GM18868 (cell line): Measurements from ENCODE around the gene KLK3.
A peak's percentile ranks its signal among the peaks of the same experiment; 100 is the strongest.
"Not testable (repeated sequence)": the region's sequence is repeated elsewhere in the genome, so short reads cannot be mapped to it uniquely, and the experiment has no call there.

Source experiments
- ATAC-seq: cut with Tn5 transposase; IDR thresholded peaks from one replicate; pipeline ENCODE4 v1.9.1; 2021; ENCODE audit warnings: mild to moderate bottlenecking, moderate library complexity; ENCODE audit not compliant: unreplicated experiment

Gene KLK3

DNA sequence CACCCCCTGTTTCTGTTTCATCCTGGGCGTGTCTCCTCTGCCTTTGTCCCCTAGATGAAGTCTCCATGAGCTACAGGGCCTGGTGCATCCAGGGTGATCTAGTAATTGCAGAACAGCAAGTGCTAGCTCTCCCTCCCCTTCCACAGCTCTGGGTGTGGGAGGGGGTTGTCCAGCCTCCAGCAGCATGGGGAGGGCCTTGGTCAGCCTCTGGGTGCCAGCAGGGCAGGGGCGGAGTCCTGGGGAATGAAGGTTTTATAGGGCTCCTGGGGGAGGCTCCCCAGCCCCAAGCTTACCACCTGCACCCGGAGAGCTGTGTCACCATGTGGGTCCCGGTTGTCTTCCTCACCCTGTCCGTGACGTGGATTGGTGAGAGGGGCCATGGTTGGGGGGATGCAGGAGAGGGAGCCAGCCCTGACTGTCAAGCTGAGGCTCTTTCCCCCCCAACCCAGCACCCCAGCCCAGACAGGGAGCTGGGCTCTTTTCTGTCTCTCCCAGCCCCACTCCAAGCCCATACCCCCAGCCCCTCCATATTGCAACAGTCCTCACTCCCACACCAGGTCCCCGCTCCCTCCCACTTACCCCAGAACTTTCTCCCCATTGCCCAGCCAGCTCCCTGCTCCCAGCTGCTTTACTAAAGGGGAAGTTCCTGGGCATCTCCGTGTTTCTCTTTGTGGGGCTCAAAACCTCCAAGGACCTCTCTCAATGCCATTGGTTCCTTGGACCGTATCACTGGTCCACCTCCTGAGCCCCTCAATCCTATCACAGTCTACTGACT, at the start of gene KLK3:
TSS of gene KLK3 (plus strand) at position 280 of the 775 bp plus-strand sequence. CDS start at position 321, 41 bp downstream.
- no peak for ATAC-seq

DNA sequence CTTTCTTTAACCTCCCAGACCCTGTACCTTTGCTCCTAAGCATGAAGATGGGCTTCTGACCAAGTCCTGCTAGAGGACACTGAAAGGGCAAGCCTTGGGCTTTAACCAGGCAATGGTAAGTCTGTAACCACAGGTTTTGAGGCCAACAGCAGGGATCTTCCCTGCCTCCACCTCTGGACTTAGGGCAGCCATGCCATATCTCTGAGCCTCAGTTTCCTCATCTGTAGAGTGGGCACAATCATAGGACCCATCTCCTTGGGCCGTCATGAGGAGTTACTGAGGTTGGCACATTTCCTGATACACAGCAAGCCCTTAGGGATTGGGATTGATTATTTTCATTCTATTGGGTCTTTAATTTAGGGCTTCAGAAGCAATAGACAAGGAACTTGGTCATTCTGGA, 45.9 kb upstream of the KLK3 start:
- ATAC-seq: no peak

GRCh38 chr19:50811622-50812238, 43.0 kb upstream of the KLK3 start:
- ATAC-seq: not testable (repeated sequence)

- ATAC-seq: no peak
Measured at GRCh38 chr19:50812474-50812873, 42.2 kb upstream of the KLK3 start.

DNA sequence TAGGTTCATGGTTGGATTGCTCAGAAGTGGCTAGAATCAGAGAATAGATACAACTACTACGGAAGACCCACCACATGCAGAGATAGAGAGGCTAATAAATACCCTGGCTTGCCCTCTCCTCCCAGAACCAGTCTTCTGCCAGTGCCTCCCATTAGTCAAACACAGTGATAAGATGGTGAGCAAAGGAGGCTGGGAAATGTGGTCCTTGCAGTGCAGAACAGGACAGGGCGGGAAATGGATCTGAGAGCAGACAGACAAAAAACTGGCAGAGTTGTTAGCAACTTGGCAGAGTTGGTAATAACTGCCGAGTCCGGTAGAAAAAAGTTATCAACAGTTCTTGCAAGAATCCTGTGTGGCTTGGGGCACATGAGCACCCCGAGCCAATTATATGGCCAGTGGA, 39.8 kb upstream of the KLK3 start:
- ATAC-seq: no peak

GRCh38 chr19:50815439-50815838, 39.3 kb upstream of the KLK3 start:
- no peak for ATAC-seq

DNA sequence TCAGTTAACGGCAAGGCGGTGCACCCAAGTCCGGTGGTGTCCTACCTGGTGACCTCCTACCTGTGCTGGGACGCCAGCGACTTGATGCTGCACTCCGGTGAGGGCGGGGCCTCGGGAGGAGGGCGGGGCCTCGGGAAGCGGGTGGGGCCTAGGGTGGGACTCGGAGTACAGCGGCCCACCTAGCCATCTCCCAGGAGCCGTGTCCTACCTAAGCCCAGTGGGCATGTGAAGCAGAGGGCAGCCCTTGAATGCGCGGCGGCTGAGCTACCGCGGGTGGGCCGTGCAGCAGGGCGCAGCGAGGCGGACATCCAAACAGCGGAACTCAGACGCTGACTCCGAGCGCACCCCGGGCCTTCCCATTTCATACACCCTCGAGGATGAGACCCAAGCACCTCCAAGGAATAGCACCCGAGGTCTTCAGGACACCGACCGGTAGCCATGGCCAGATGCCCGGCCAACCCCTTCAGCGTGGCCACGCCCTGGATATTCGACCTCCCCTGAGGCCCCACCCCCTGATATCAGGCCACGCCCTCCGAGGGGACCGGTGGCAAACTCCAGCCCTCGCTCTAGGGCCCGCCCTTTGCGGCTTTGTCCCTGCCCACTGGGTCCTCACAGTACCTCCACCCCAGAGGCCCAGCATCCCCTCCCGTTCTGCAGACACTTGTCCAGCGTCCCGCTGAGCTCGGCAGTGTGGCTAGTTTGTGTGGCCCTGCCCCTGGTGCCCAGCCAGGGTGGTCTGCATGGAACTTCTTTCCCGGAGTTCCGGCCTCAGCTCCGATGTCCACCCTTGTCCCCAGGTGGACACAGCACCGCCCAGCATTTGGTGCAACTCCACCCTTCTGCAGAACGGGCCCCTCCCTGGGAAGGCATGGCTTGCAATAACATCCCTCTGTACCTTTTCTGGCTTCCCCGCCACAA, 36.5 kb upstream of the KLK3 start:
- ATAC-seq: peak; percentile 57

DNA sequence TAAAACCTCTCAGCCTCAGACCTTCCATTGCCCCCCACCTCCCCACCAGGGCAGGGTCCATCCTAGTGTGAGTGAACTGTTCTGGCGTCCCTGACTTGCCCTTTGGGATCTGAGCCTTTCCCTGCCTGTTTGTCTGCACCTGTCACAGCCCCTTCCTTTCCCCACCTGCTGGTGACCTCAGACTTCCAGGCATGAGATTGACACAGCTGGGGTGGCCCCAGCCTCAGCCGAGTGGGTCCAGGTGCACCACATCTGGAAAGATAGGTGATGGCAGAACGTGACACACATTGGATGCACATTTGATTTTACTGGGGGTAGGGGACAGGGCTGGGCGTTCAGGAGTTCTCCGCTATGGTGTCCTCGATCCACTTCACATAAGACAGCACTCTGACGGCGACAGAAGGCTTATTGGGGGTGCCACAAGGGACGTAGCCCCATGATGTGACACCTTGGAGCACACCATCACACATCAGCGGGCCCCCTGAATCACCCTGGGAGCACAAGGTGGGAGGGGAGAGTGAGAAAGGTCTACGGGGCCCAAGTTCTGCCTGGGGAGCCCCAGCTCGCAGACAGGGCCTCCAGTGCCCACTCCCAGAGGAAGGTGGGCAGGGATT, 35.7 kb upstream of the KLK3 start:
- no peak for ATAC-seq

DNA sequence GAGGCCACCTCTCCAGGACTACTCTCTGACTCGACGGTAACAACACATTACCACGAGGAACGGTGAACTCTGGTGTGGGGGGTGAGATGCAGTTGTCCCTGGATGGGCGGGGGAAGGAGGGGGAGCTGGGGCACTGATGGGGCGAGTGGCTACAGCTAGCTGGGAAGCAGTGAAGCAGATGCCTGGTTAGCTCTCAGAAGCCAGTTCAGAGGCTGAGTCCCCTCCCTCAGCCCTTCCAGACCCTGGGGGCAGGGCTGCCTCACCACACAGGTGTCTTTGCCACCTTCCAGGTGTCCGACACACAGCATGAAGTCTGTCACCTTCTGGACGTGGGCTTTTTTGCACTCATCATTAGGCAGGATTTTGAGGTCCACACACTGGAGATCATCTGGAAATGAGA, 35.1 kb upstream of the KLK3 start:
- no peak for ATAC-seq

GRCh38 chr19:50820086-50820485, 34.6 kb upstream of the KLK3 start:
- no peak for ATAC-seq

GRCh38 chr19:50820549-50821247, 34.0 kb upstream of the KLK3 start:
- no peak for ATAC-seq

- no peak for ATAC-seq
Measured at GRCh38 chr19:50821248-50821612, 33.5 kb upstream of the KLK3 start.

- no peak for ATAC-seq
Measured at GRCh38 chr19:50821622-50822021, 33.1 kb upstream of the KLK3 start.

DNA sequence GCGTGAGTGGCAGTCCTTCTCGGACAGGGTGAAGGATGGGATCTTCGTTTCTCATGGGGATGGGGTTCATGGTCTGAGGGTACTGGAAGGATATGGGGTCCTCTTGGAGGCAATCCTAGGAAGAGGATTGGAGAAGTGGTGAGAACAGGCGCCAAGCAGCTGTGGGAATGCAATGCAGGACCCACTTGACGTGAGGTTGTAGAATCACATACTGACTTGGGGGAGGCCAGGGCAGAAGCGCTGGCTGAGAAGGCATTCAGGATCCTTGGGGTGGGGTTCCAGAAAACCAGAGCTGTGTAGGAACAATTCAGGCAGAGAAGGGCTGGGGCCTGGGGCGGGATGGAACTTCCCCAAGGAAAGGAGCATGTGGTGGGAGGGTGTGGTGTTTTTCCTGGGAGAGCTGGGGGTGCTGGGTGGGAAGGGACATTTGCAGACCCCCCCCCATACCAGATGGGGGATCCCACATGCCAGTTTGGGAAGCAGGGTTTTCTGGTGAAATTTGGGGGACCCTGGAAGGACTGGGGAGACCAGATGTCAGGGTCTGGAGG, 32.0 kb upstream of the KLK3 start:
- no peak for ATAC-seq

DNA sequence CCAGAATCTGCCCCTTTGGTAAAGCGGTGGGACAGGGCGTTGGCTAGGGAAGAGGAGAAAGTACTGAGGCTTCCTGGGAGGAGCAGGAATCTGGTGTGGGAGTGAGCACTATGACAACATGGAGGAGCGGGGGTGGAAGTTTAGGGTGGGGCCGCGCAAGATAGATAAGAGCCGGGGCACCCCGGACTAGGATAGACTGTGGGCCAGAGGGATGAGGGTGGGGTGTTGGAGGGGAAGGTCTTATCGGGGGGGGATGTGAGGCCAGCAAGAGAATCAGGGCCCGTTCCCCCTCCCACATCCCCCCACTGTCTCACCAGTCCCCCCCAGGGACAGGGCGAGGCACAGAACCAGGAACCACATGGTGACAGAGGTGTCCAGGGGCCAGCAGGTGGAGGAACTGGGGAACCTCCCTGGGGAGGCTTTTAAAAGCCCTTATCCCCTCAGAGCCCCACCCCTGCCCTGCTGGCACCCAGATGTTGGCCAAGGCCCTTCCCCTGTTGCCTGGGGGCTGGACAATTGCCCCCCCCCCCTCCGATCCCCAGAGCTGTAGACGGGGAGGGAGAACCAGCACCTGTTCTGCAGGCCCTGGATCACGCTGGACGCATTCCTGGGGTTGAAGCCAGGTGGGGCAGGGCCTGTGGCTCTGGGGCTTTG, 31.2 kb upstream of the KLK3 start, which contains the start of gene KLK1:
TSS of gene KLK1 (minus strand) at position 399 of the 654 bp plus-strand sequence. CDS start at position 360, 39 bp downstream.
- no peak for ATAC-seq

DNA sequence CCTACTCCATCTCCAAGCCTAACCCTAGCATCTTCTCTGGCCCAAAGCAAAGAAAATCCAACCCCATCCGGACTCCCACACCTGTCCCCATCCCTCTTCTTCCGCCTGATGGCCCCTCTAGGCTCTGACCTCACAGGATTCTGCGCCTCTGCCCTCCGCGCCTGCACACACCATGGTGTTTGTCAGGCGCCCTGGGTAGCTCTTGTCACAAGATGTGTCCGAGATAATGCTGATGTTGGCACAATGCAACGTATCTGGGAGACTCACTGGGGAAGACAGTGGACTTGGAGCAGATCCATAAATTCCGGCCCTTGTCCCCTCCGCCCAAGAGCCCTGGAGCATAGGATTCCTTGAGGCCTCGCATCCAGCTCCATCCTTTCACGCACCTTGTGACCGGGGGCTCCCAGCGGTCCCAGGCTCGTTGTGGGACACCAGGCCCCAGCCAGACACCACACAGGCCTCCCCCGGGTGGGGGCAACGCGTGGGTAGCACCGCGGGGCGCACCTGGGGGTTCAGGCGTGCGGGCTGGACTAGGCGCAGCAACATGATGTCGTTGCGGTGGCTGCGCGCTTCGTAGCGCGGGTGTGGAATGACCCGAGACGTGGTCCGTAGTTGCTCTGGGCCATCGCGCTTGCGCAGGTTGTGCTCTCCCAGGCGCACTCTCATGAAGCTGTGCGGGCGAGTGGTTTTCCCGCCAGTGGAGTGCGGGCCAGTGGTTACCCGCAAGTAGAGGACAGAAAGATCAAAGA, 28.0 kb upstream of the KLK3 start:
- no peak for ATAC-seq

- ATAC-seq: no peak
Measured at GRCh38 chr19:50827476-50827875, 27.2 kb upstream of the KLK3 start.

- no peak for ATAC-seq
Measured at GRCh38 chr19:50829801-50830200, 24.9 kb upstream of the KLK3 start.
